ENCODE results near the gene AGO3.
A peak's percentile ranks its signal among the peaks of the same experiment; 100 is the strongest.

Gene AGO3

DNA sequence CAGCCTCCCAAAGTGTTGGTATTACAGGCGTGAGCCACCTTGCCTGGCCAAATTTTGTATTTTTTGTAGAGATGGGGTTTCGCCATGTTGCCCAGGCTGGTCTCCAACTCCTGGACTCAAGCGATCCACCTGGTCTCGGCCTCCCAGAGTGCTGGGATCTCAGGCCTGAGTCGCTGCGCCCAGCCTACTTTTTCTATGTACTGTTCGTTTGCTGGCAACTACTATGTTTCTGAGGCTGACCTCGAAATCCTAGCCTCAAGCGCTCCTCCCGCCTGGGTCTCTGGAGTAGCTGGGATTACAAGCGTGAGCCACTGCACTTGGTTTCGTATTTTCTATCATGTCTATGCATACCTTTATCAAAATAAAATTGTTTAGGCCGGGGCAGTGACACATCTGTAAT is 152.3 kb downstream of the AGO3 start:
- Histone ChIP-seq H4K8ac (ENCODE audit: low read depth, low read length) (no peak overlapping the region), H3K79me2 (ENCODE audit: control insufficient read depth, insufficient read depth, low read length, poor library complexity) (no peaks in the 10 kb centered on the region), H2AK5ac (ENCODE audit: low read length) (no peak overlapping the region), H3K14ac (ENCODE audit: low read length) (no peak overlapping the region), H3K9me3 (ENCODE audit: insufficient read depth, low read depth, low read length) (no peaks in the 10 kb centered on the region), H3K79me1 (ENCODE audit: low read length) (peaks cover 2% of the 10 kb centered on the region), H2BK5ac (ENCODE audit: low read depth, low read length, poor library complexity) (no peak overlapping the region), H3K4ac (ENCODE audit: low read depth, low read length) (no peak overlapping the region), H3K18ac (ENCODE audit: low read length) (no peak overlapping the region), H4K91ac (ENCODE audit: low read depth, low read length) (no peak overlapping the region), H3K4me3 (ENCODE audit: low read depth, low read length) (no peak overlapping the region), H3K27ac (ENCODE audit: low read depth, low read length) (no peak overlapping the region), H3K36me3 (ENCODE audit: control insufficient read depth in 1 of 2, insufficient read depth in 2 of 2, low read length in 2 of 2) (no peaks in the 10 kb centered on the region), H3K23ac (ENCODE audit: low read length) (no peak overlapping the region), H3K4me1 (ENCODE audit: control insufficient read depth in 1 of 2, insufficient read depth in 2 of 2, low read length in 2 of 2) (peaks cover 0 to 5% of the 10 kb centered on the region in 2 experiments), H3K27me3 (ENCODE audit: insufficient read depth, low read length) (no peaks in the 10 kb centered on the region), H3K4me2 (ENCODE audit: low read length) (no peak overlapping the region), H2AFZ (ENCODE audit: insufficient read depth, low read length, poor library complexity) (no peak overlapping the region), H2BK12ac (ENCODE audit: low read length) (no peak overlapping the region), H2BK120ac (ENCODE audit: insufficient read depth, low read length, poor library complexity) (no peak overlapping the region), H3K9ac (ENCODE audit: low read length) (no peak overlapping the region), H4K12ac (ENCODE audit: low read depth, low read length) (no peak overlapping the region)
- WGBS (ENCODE audit: extremely low coverage, insufficient coverage, insufficient read length), result no CpG with 5 or more reads among the region's 13 CpGs
- no peak for DNase-seq

- Histone ChIP-seq H3K27ac (ENCODE audit: low read depth, low read length) (no peak within 1 kb of the TSS), H3K9me3 (ENCODE audit: insufficient read depth, low read depth, low read length) (no peaks in the 10 kb centered on the region), H3K23ac (ENCODE audit: low read length) (no peak within 1 kb of the TSS), H2AFZ (ENCODE audit: insufficient read depth, low read length, poor library complexity) (peak within 1 kb of the TSS; percentile 91), H3K4me1 (ENCODE audit: control insufficient read depth in 1 of 2, insufficient read depth in 2 of 2, low read length in 2 of 2) (peaks cover 0 to 8% of the 10 kb centered on the region in 2 experiments), H3K79me2 (ENCODE audit: control insufficient read depth, insufficient read depth, low read length, poor library complexity) (peaks cover 1% of the 10 kb centered on the region), H3K14ac (ENCODE audit: low read length) (no peak within 1 kb of the TSS), H2AK5ac (ENCODE audit: low read length) (no peak within 1 kb of the TSS), H3K27me3 (ENCODE audit: insufficient read depth, low read length) (no peaks in the 10 kb centered on the region), H3K79me1 (ENCODE audit: low read length) (peaks cover 4% of the 10 kb centered on the region), H2BK120ac (ENCODE audit: insufficient read depth, low read length, poor library complexity) (no peak within 1 kb of the TSS), H3K9ac (ENCODE audit: low read length) (no peak within 1 kb of the TSS), H2BK5ac (ENCODE audit: low read depth, low read length, poor library complexity) (no peak within 1 kb of the TSS), H3K4me2 (ENCODE audit: low read length) (peak within 1 kb of the TSS; percentile 87), H4K12ac (ENCODE audit: low read depth, low read length) (no peak within 1 kb of the TSS), H4K8ac (ENCODE audit: low read depth, low read length) (peak within 1 kb of the TSS; percentile 59), H2BK12ac (ENCODE audit: low read length) (no peak within 1 kb of the TSS), H4K91ac (ENCODE audit: low read depth, low read length) (peak within 1 kb of the TSS; percentile 32), H3K18ac (ENCODE audit: low read length) (no peak within 1 kb of the TSS), H3K4me3 (ENCODE audit: low read depth, low read length) (peak within 1 kb of the TSS; percentile 70), H3K36me3 (ENCODE audit: control insufficient read depth in 1 of 2, insufficient read depth in 2 of 2, low read length in 2 of 2) (no peaks in the 10 kb centered on the region), H3K4ac (ENCODE audit: low read depth, low read length) (no peak within 1 kb of the TSS)
- DNase-seq, result no peak
- no CpG with 5 or more reads among the region's 59 CpGs for WGBS (ENCODE audit: extremely low coverage, insufficient coverage, insufficient read length)
These were observed 153.0 kb downstream of the AGO3 start, which contains the start of gene TEKT2 for GRCh38 chr1:36083635-36084496. Gene TEKT2, plus strand, starts transcription at chr1:36084094. Its CDS starts 828 bp downstream, at chr1:36084922.

- no CpG with 5 or more reads among the region's 19 CpGs for WGBS (ENCODE audit: extremely low coverage, insufficient coverage, insufficient read length)
- no peak for DNase-seq
- no peak overlapping the region for H2BK5ac ChIP-seq (ENCODE audit: low read depth, low read length, poor library complexity)
These were observed 153.7 kb downstream of the AGO3 start for GRCh38 chr1:36084497-36085115.

DNA sequence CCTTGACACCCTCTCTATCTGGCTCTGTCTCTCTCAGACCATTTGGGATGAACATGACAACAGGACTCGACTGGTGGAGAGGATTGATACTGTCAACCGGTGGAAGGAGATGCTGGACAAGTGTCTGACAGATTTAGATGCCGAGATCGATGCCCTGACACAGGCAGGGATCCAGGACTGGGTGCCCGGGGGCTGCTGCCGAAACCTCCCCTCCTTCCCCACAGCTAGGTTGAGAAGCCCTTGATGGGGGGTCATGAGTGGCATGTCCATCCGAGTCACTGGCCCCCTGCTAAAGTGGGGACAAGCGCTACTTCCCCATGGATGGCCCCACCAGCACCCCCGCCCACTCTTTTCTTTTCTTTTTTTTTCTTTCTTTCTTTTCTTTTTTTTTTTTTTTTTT is 154.2 kb downstream of the AGO3 start:
- Histone ChIP-seq H3K36me3 (ENCODE audit: control insufficient read depth in 1 of 2, insufficient read depth in 2 of 2, low read length in 2 of 2) (no peaks in the 10 kb centered on the region), H2BK12ac (ENCODE audit: low read length) (no peak overlapping the region), H3K9ac (ENCODE audit: low read length) (no peak overlapping the region), H3K79me2 (ENCODE audit: control insufficient read depth, insufficient read depth, low read length, poor library complexity) (peaks cover 8% of the 10 kb centered on the region), H3K23ac (ENCODE audit: low read length) (no peak overlapping the region), H4K12ac (ENCODE audit: low read depth, low read length) (no peak overlapping the region), H3K27ac (ENCODE audit: low read depth, low read length) (no peak overlapping the region), H3K9me3 (ENCODE audit: insufficient read depth, low read depth, low read length) (no peaks in the 10 kb centered on the region), H3K14ac (ENCODE audit: low read length) (no peak overlapping the region), H4K91ac (ENCODE audit: low read depth, low read length) (no peak overlapping the region), H3K18ac (ENCODE audit: low read length) (no peak overlapping the region), H2BK120ac (ENCODE audit: insufficient read depth, low read length, poor library complexity) (no peak overlapping the region), H3K4me2 (ENCODE audit: low read length) (no peak overlapping the region), H3K27me3 (ENCODE audit: insufficient read depth, low read length) (no peaks in the 10 kb centered on the region), H3K4me1 (ENCODE audit: control insufficient read depth in 1 of 2, insufficient read depth in 2 of 2, low read length in 2 of 2) (peaks cover 4 to 13% of the 10 kb centered on the region in 2 experiments), H2BK5ac (ENCODE audit: low read depth, low read length, poor library complexity) (no peak overlapping the region), H3K79me1 (ENCODE audit: low read length) (peaks cover 7% of the 10 kb centered on the region), H2AK5ac (ENCODE audit: low read length) (no peak overlapping the region), H3K4me3 (ENCODE audit: low read depth, low read length) (no peak overlapping the region), H4K8ac (ENCODE audit: low read depth, low read length) (no peak overlapping the region), H3K4ac (ENCODE audit: low read depth, low read length) (no peak overlapping the region), H2AFZ (ENCODE audit: insufficient read depth, low read length, poor library complexity) (no peak overlapping the region)
- no peak for DNase-seq
- no CpG with 5 or more reads among the region's 9 CpGs for WGBS (ENCODE audit: extremely low coverage, insufficient coverage, insufficient read length)

More at GRCh38 chr1:36084497-36085115, 153.7 kb downstream of the AGO3 start:
- H4K12ac ChIP-seq (ENCODE audit: low read depth, low read length), result no peak overlapping the region
- no peak overlapping the region for H4K91ac ChIP-seq (ENCODE audit: low read depth, low read length)
- no peak overlapping the region for H2BK120ac ChIP-seq (ENCODE audit: insufficient read depth, low read length, poor library complexity)
- H3K4me3 ChIP-seq (ENCODE audit: low read depth, low read length), result peak overlapping the region; percentile 70
- no peak overlapping the region for H3K14ac ChIP-seq (ENCODE audit: low read length)
- no peaks in the 10 kb centered on the region for H3K36me3 ChIP-seq (ENCODE audit: control insufficient read depth in 1 of 2, insufficient read depth in 2 of 2, low read length in 2 of 2)
- H2BK12ac ChIP-seq (ENCODE audit: low read length), result no peak overlapping the region
- peaks cover 7% of the 10 kb centered on the region for H3K79me1 ChIP-seq (ENCODE audit: low read length)
- no peak overlapping the region for H3K23ac ChIP-seq (ENCODE audit: low read length)
- peak overlapping the region; percentile 87 for H3K4me2 ChIP-seq (ENCODE audit: low read length)
- no peak overlapping the region for H4K8ac ChIP-seq (ENCODE audit: low read depth, low read length)
- H3K9me3 ChIP-seq (ENCODE audit: insufficient read depth, low read depth, low read length), result no peaks in the 10 kb centered on the region
- H3K9ac ChIP-seq (ENCODE audit: low read length), result no peak overlapping the region
- H3K79me2 ChIP-seq (ENCODE audit: control insufficient read depth, insufficient read depth, low read length, poor library complexity), result peaks cover 7% of the 10 kb centered on the region
- H2AFZ ChIP-seq (ENCODE audit: insufficient read depth, low read length, poor library complexity), result peak overlapping the region; percentile 4
- H3K18ac ChIP-seq (ENCODE audit: low read length), result no peak overlapping the region
- no peak overlapping the region for H2AK5ac ChIP-seq (ENCODE audit: low read length)
- H3K27me3 ChIP-seq (ENCODE audit: insufficient read depth, low read length), result no peaks in the 10 kb centered on the region
- peaks cover 3 to 11% of the 10 kb centered on the region in 2 experiments for H3K4me1 ChIP-seq (ENCODE audit: control insufficient read depth in 1 of 2, insufficient read depth in 2 of 2, low read length in 2 of 2)
- H3K4ac ChIP-seq (ENCODE audit: low read depth, low read length), result no peak overlapping the region
- no peak overlapping the region for H3K27ac ChIP-seq (ENCODE audit: low read depth, low read length)
